ENCODE data around the gene ZMIZ1.

DNA sequence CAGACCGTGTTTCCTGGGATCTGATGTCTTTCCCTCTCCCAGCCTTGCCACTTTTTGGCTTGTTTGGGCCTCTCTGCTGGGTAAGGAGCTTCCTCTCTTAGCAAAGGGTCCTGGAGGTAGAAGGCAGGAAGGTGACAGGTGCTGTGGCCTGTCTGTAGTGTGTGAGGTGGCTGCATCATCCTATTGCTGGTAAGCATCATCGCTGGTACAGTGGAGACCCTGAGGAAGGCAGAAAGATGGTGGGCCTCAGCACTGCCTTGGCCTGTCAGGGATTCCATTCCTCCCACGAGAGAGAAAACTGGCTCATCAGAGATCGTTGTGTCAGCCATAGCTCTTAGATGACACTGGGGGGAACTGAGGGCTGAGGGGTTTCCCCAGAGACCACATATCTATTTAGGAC is 46.5 kb downstream of the ZMIZ1 start:
- TF ChIP-seq, protein P1, sequence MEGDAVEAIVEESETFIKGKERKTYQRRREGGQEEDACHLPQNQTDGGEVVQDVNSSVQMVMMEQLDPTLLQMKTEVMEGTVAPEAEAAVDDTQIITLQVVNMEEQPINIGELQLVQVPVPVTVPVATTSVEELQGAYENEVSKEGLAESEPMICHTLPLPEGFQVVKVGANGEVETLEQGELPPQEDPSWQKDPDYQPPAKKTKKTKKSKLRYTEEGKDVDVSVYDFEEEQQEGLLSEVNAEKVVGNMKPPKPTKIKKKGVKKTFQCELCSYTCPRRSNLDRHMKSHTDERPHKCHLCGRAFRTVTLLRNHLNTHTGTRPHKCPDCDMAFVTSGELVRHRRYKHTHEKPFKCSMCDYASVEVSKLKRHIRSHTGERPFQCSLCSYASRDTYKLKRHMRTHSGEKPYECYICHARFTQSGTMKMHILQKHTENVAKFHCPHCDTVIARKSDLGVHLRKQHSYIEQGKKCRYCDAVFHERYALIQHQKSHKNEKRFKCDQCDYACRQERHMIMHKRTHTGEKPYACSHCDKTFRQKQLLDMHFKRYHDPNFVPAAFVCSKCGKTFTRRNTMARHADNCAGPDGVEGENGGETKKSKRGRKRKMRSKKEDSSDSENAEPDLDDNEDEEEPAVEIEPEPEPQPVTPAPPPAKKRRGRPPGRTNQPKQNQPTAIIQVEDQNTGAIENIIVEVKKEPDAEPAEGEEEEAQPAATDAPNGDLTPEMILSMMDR (IDR thresholded peaks at IDR 0.05) = no peak
- no peak for TF ChIP-seq POLR2A (IDR thresholded peaks at IDR 0.05)
